ENCODE measurements around the gene NRIP2.

NRIP2 gene

GRCh38 chr12:2804393-2805142 lies 30.3 kb downstream of the NRIP2 start:
- no peak for DNase-seq

- DNase-seq = no peak
Observed at GRCh38 chr12:2803635-2804392, 31.0 kb downstream of the NRIP2 start.

- DNase-seq = peak; percentile 53
Observed at GRCh38 chr12:2801044-2801783, 33.6 kb downstream of the NRIP2 start.

GRCh38 chr12:2800046-2800570 lies 34.7 kb downstream of the NRIP2 start:
- no peak for DNase-seq

- no peak for DNase-seq
Observed at GRCh38 chr12:2797721-2798418, 37.0 kb downstream of the NRIP2 start.

- no peak for DNase-seq
Observed at GRCh38 chr12:2796187-2796666, 38.6 kb downstream of the NRIP2 start.

- no peak for DNase-seq
Observed at GRCh38 chr12:2795291-2796186, 39.3 kb downstream of the NRIP2 start.

- DNase-seq = peak; percentile 44
Observed at GRCh38 chr12:2794736-2795289, 40.0 kb downstream of the NRIP2 start, which contains the start of gene FKBP4. FKBP4 (plus strand) TSS chr12:2794970; CDS start chr12:2795140, 170 bp downstream.

GRCh38 chr12:2794191-2794735 lies 40.6 kb downstream of the NRIP2 start:
- no peak for DNase-seq

- no peak for DNase-seq
Observed at GRCh38 chr12:2793561-2793960, 41.3 kb downstream of the NRIP2 start.

GRCh38 chr12:2792671-2793500 lies 41.9 kb downstream of the NRIP2 start:
- DNase-seq = no peak

- DNase-seq = no peak
Observed at GRCh38 chr12:2791089-2791488, 43.7 kb downstream of the NRIP2 start.

GRCh38 chr12:2785017-2785416 lies 49.8 kb downstream of the NRIP2 start:
- no peak for DNase-seq

GRCh38 chr12:2783936-2784600 lies 50.8 kb downstream of the NRIP2 start:
- peak; percentile 58 for DNase-seq

GRCh38 chr12:2779281-2779680 lies 55.6 kb downstream of the NRIP2 start:
- DNase-seq = no peak

- no peak for DNase-seq
Observed at GRCh38 chr12:2776129-2776806, 58.6 kb downstream of the NRIP2 start.

- DNase-seq = no peak
Observed at GRCh38 chr12:2775431-2775830, 59.4 kb downstream of the NRIP2 start.
